Renal pelvis (tissue), 4 donors: ENCODE data around the gene BACH2. TPM values are rescaled to one million over a fixed set of nuclear protein-coding genes. Genes with fewer than 3 reads are reported as not detected.
"Not testable (repeated sequence)": the region's sequence is repeated elsewhere in the genome, so short reads cannot be mapped to it uniquely, and the experiment has no call there.

Experiments
- DNase-seq: peaks from one replicate; pipeline ENCODE4 v3.0.0-alpha.2; 2013
- polyA plus RNA-seq, 3 donors: library from polyadenylated mRNA; unstranded; fragments of 120-200 nt; gene quantifications; one replicate each; pipeline ENCODE4 v1.2.1, GENCODE V29; 2013; ENCODE audit not compliant: insufficient read length in 3 of 3

Gene BACH2
- polyA plus RNA-seq, 3 donors = 9.2 to 11.0 (median 9.9) TPM

GRCh38 chr6:89910001-89910901 is 386.4 kb downstream of the BACH2 start:
- DNase-seq = not testable (repeated sequence)

- peak; percentile 84 for DNase-seq
These were observed 401.3 kb downstream of the BACH2 start for GRCh38 chr6:89895276-89895874.

DNA sequence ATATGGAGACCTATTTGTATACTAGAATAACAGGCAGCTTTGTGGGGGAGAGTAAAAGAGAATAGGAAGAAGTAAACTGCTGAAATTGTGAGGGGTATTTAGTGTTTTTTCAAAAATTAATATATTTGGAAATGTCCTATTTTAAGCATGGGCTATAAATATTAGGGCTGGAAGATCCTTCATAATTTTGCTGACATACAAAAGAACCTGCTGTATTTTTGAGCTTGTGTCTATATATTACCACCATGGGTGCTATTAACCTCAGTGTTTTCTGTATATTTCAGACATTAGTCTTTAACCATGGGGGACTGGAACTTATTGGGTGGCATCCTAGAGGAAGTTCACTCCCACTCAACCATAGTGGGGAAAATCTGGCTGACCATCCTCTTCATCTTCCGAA is 402.5 kb downstream of the BACH2 start, which contains the start of gene GJA10:
Gene GJA10 (plus strand): TSS at position 301 of the 400 bp plus-strand sequence. CDS start 0 bp downstream, at position 301.
- DNase-seq = no peak

- not testable (repeated sequence) for DNase-seq
These were observed 404.1 kb downstream of the BACH2 start for GRCh38 chr6:89892577-89892976.

- DNase-seq = not testable (repeated sequence)
These were observed 405.7 kb downstream of the BACH2 start for GRCh38 chr6:89890845-89891528.

- DNase-seq = no peak
These were observed 407.8 kb downstream of the BACH2 start for GRCh38 chr6:89888871-89889270.

DNA sequence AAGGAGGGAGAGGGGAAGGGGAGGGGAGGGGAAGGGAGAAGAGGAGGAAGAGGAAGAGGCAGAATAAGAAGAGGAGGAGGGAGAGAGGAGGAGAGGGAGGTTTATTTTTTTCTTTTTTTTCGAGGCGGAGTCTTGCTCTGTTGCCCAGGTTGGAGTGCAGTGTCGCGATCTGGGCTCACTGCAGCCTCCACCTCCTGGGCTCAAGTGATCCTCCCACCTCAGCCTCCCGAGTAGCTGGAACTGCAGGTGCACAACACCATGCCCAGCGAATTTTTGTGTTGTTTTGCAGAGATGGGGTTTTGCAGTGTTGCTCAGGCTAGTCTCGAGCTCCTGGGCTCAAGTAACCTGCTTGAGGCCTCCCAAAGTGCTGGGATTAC is 408.5 kb downstream of the BACH2 start:
- no peak for DNase-seq

DNA sequence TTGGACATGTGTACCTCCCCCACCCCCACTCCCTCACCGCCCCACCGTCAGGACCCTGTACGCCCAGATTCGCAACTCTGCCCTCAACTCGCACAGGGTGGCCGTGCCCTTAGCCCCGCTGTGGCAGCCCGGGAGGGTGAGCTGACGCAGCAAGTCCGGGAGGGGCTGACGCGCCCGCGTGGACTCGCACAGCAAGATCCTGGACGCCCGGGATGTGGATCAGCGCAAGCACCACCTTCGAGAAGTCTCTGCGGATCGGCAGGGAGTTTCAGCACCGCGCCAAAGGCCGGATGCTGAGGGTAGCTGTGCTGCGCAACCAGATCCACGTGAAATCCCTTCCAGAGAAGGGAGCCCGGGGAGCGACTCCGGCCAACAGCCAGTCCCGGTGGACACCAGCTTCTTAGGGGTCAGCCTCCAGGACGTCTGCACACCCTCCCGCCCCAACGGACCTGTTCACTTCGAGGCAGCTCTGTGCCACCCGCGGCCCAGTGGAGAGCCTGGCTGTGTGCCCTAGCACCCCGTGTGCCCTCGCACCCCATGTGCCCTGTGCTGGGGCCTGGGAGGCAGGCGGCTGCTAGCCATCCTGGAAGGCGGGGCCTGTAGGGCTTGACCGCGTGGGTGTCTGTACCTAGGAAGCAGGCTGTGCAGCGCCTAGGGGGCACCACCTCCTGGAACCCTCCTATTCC is 409.0 kb downstream of the BACH2 start:
- no peak for DNase-seq

DNA sequence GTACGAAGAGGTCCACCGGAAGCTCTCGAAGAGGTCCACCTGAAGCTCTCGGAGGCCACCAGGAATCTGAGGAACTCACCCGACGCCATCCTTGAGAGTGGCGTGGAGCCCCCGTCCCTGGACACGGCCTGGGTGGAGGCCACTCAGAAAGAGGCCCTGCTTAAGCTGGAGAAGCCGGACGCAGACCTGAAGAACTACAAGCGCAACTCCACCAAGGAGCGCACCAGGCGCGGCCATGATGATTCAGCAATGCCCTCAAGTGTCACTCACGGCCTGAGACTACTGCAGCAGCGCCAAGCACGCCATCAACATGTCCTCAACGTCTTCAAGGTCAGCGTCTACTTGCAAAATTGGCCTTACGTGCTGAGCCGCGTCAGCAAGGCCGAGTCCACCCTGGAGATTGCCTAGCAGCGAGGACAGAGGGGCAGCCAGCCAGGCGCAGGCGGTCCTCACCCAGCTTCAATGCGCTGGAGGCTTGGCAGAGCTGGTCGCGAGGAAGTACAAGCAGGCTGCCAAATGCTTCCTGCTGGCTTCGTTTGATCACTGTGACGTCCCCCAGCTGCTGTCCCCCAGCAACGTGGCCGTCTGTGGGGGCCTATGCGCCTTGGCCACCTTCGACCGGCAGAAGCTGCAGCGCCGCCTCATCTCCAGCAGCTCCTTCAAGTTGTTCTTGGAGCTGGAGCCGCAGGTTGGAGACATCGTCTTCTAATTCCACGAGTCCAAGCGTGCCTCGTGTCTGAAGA is 410.1 kb downstream of the BACH2 start:
- DNase-seq = no peak
